ENCODE results near the gene ESRRA. TPM values are rescaled to one million over a fixed set of nuclear protein-coding genes. Genes with fewer than 3 reads are reported as not detected.
A peak's percentile ranks its signal among the peaks of the same experiment; 100 is the strongest.

The ESRRA gene
- polyA plus RNA-seq, 1 experiment: 5.5 TPM

GRCh38 chr11:64299847-64300648, 5.3 kb upstream of the ESRRA start, which contains the start of gene CATSPERZ:
Gene CATSPERZ, plus strand, starts transcription at chr11:64300358. Its CDS starts 53 bp downstream, at chr11:64300411.
- TF ChIP-seq CTCF (IDR thresholded peaks at IDR 0.05; ENCODE audit: low read depth, low read length): no peak
- ChIA-PET CTCF (interaction anchor here (0.8 to 5.1 kb wide), 20 partner anchors 11 to 448 kb away, joined by 3 to 125 read pairs (median 6); partner anchors contain the start of genes BAD, FERMT3, GPR137 and KCNK4), POLR2A (interaction anchor here (0.6 to 1.1 kb wide), 5 partner anchors 29 to 115 kb away, joined by 3 to 7 read pairs (median 3); no protein-coding TSS in a partner anchor)
- no peak for DNase-seq (ENCODE audit: low read depth, low spot score)
- H3K27me3 ChIP-seq (ENCODE audit: control insufficient read depth, insufficient read depth, low read length): peaks cover 58% of the 10 kb centered on the region
- peak within 1 kb of the TSS; percentile 31 for H3K4me3 ChIP-seq (ENCODE audit: low read depth, low read length)
- H3K9me3 ChIP-seq (ENCODE audit: control insufficient read depth, insufficient read depth, low read length): peaks cover 4% of the 10 kb centered on the region; the same call in 1 of the 2 replicates
- no peak within 1 kb of the TSS for H3K27ac ChIP-seq (ENCODE audit: low read depth, low read length)

- no peak overlapping the region for H3K27ac ChIP-seq (ENCODE audit: low read depth, low read length)
- H3K9me3 ChIP-seq (ENCODE audit: control insufficient read depth, insufficient read depth, low read length): no peaks in the 10 kb centered on the region; the same call in 1 of the 2 replicates
- H3K4me3 ChIP-seq (ENCODE audit: low read depth, low read length): no peak overlapping the region
- POLR2A ChIA-PET: interaction anchor here (0.8 to 2.2 kb wide), 3 partner anchors 18 to 62 kb away, joined by 3 to 12 read pairs (median 5); partner anchors contain the start of genes BAD and FKBP2
- CTCF ChIA-PET: interaction anchor here (0.6 to 5.1 kb wide), 25 partner anchors 8 to 302 kb away, joined by 3 to 125 read pairs (median 4); partner anchors contain the start of genes BAD, FERMT3, GPR137 and KCNK4
- no peak for DNase-seq (ENCODE audit: low read depth, low spot score)
- H3K27me3 ChIP-seq (ENCODE audit: control insufficient read depth, insufficient read depth, low read length): peaks cover 25% of the 10 kb centered on the region
- no peak for TF ChIP-seq CTCF (IDR thresholded peaks at IDR 0.05; ENCODE audit: low read depth, low read length)
These were observed 2.0 kb upstream of the ESRRA start for GRCh38 chr11:64303109-64304031.

- Histone ChIP-seq H3K27me3 (ENCODE audit: control insufficient read depth, insufficient read depth, low read length) (peaks cover 19% of the 10 kb centered on the region), H3K4me3 (ENCODE audit: low read depth, low read length) (peak overlapping the region; percentile 72), H3K27ac (ENCODE audit: low read depth, low read length) (peak overlapping the region; percentile 84), H3K9me3 (ENCODE audit: control insufficient read depth, insufficient read depth, low read length) (no peaks in the 10 kb centered on the region; the same call in 1 of the 2 replicates)
- CTCF ChIA-PET: interaction anchor here (0.6 to 5.1 kb wide), 25 partner anchors 9 to 302 kb away, joined by 3 to 125 read pairs (median 4); partner anchors contain the start of genes BAD, FERMT3, GPR137 and KCNK4
- no peak for TF ChIP-seq CTCF (IDR thresholded peaks at IDR 0.05; ENCODE audit: low read depth, low read length)
- POLR2A ChIA-PET: interaction anchor here (0.8 to 2.2 kb wide), 5 partner anchors 19 to 78 kb away, joined by 3 to 12 read pairs (median 4); partner anchors contain the start of genes BAD, FKBP2, NUDT22 and TRPT1
- DNase-seq (ENCODE audit: low read depth, low spot score): no peak
These were observed 1.4 kb upstream of the ESRRA start for GRCh38 chr11:64304032-64304315.

- Histone ChIP-seq H3K27me3 (ENCODE audit: control insufficient read depth, insufficient read depth, low read length) (peaks cover 14% of the 10 kb centered on the region), H3K27ac (ENCODE audit: low read depth, low read length) (peak overlapping the region; percentile 84), H3K4me3 (ENCODE audit: low read depth, low read length) (peak overlapping the region; percentile 72), H3K9me3 (ENCODE audit: control insufficient read depth, insufficient read depth, low read length) (no peaks in the 10 kb centered on the region; the same call in 1 of the 2 replicates)
- peak; percentile 84 for TF ChIP-seq CTCF (IDR thresholded peaks at IDR 0.05; ENCODE audit: low read depth, low read length)
- peak; percentile 78 for DNase-seq (ENCODE audit: low read depth, low spot score)
- CTCF ChIA-PET: interaction anchor here (0.5 to 5.1 kb wide), 37 partner anchors 9 to 303 kb away, joined by 3 to 125 read pairs (median 5); partner anchors contain the start of genes BAD, FERMT3, FKBP2 and GPR137
- POLR2A ChIA-PET: interaction anchor here (0.8 to 2.2 kb wide), 7 partner anchors 13 to 78 kb away, joined by 3 to 12 read pairs (median 4); partner anchors contain the start of genes BAD, FKBP2, NUDT22 and PRDX5
These were observed 830 bp upstream of the ESRRA start for GRCh38 chr11:64304316-64305072.

Data from AG04450 (cell line).